DMS79 (cell line): ENCODE data around the gene DEPP1.
"Not testable (repeated sequence)": the region's sequence is repeated elsewhere in the genome, so short reads cannot be mapped to it uniquely, and the experiment has no call there.

Experiments used
- DNase-seq: peaks from one replicate; lab custom pipeline; 2025; lab: John Stamatoyannopoulos, UW

Gene DEPP1

GRCh38 chr10:44978570-44979280, at the start of gene DEPP1:
Gene DEPP1, minus strand, starts transcription at chr10:44978809. Its CDS starts 779 bp downstream, at chr10:44978030.
- DNase-seq: peak; percentile 64

- DNase-seq: no peak
These were observed 44.8 kb upstream of the DEPP1 start for GRCh38 chr10:45023426-45023825.

GRCh38 chr10:45015590-45015989, 37.0 kb upstream of the DEPP1 start:
- DNase-seq: no peak

GRCh38 chr10:45014557-45014956, 35.9 kb upstream of the DEPP1 start:
- DNase-seq: not testable (repeated sequence)

- peak; percentile 30 for DNase-seq
These were observed 30.0 kb upstream of the DEPP1 start for GRCh38 chr10:45008524-45009161.

GRCh38 chr10:45006276-45007030, 27.8 kb upstream of the DEPP1 start:
- DNase-seq: no peak

- no peak for DNase-seq
These were observed 26.7 kb upstream of the DEPP1 start for GRCh38 chr10:45005284-45005683.

GRCh38 chr10:45004661-45005060, 26.1 kb upstream of the DEPP1 start:
- no peak for DNase-seq

- DNase-seq: no peak
These were observed 24.9 kb upstream of the DEPP1 start for GRCh38 chr10:45003432-45004000.

- peak; percentile 25 for DNase-seq
These were observed 23.0 kb upstream of the DEPP1 start for GRCh38 chr10:45001381-45002148.

GRCh38 chr10:45000752-45001380, 22.3 kb upstream of the DEPP1 start, which contains the start of gene ZNF22:
Gene ZNF22, plus strand, starts transcription at chr10:45000923. Its CDS starts 2,446 bp downstream, at chr10:45003369.
- DNase-seq: peak; percentile 48

GRCh38 chr10:45000138-45000751, 21.6 kb upstream of the DEPP1 start:
- peak; percentile 48 for DNase-seq

GRCh38 chr10:44998146-44998631, 19.6 kb upstream of the DEPP1 start:
- no peak for DNase-seq

- no peak for DNase-seq
These were observed 18.6 kb upstream of the DEPP1 start for GRCh38 chr10:44997105-44997748.

GRCh38 chr10:44995914-44996669, 17.5 kb upstream of the DEPP1 start:
- DNase-seq: no peak

GRCh38 chr10:44995581-44995913, 16.9 kb upstream of the DEPP1 start:
- DNase-seq: no peak

- no peak for DNase-seq
These were observed 16.3 kb upstream of the DEPP1 start for GRCh38 chr10:44994752-44995530.

GRCh38 chr10:44993922-44994751, 15.5 kb upstream of the DEPP1 start:
- no peak for DNase-seq
